Prostate gland (tissue), 2 donors: ENCODE results near the gene CYBC1.

Source experiments
- CTCF ChIP-seq, 4 experiments: fragments of 200-600 bp in 2 of 4; fragments of 450-650 bp in 2 of 4; sonication (generic) in 2 of 4; IDR thresholded peaks; 1 replicate in 3 of 4; 2 replicates in 1 of 4; pipeline ENCODE4 v1.5.1; 2016 to 2019; ENCODE audit warnings: antibody characterized with exemption in 4 of 4, mild to moderate bottlenecking in 2 of 4, moderate library complexity in 2 of 4
- POLR2A ChIP-seq: fragments of 450-650 bp; IDR thresholded peaks from one replicate; pipeline ENCODE4 v1.6.1; 2016; ENCODE audit warnings: antibody characterized with exemption, mild to moderate bottlenecking
- POLR2AphosphoS5 ChIP-seq: sonication (generic); formaldehyde crosslinking; IDR thresholded peaks from one replicate; pipeline ENCODE4 v1.6.1; 2017; ENCODE audit warnings: antibody characterized with exemption

DNA sequence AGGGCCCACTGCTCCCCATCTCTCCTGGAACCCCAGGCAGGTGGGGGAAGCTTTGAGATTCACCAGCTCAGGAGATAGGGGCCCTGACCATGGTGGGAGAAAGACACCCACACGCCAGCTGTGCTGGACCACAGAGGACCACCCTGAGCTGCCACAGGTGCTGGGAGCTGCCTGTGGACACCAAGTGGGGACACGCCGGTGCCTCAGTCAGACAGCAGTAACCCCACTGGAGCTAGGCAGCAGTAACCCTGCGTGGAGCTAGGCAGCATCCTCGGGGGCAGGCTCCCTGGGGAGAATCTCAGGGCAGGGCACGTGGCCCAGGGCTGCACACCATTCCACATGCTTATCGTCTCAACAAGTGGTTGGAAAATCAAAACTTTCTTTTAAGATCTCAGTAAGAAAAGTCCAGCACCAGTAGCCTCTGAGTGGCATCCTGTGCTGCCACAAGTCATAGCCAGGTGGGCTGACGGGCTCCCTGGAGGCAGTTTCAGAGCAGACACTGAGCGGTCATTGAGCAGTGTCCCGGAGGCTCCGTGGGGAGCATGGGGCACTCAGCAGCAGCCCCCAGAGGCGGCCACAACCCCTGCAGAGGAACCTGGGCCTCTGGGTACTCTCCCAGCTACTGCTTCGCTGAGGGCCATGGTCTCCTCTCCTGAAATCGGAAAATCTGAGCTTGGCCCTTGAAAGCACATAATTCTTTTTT is 40.4 kb downstream of the CYBC1 start:
- TF ChIP-seq POLR2A (no peak), CTCF (IDR thresholded peaks at IDR 0.05) (no peak), POLR2AphosphoS5 (no peak)
